HFFc6 (cell line): Measurements from ENCODE around the gene KDM6A. TPM values are rescaled to one million over a fixed set of nuclear protein-coding genes. Genes with fewer than 3 reads are reported as not detected.
A peak's percentile ranks its signal among the peaks of the same experiment; 100 is the strongest.

Experiments
- DNase-seq: peaks from one replicate; pipeline ENCODE4 v3.0.0-alpha.2; 2018
- H3K27ac Mint-ChIP-seq: 2 replicates; pipeline ENCODE4 v1.8.0; 2020; ENCODE audit warnings: mild to moderate bottlenecking, mixed read lengths
- H3K27me3 Mint-ChIP-seq: 2 replicates; pipeline ENCODE4 v1.8.0; 2021; ENCODE audit warnings: mild to moderate bottlenecking, moderate library complexity, mixed read lengths; ENCODE audit not compliant: insufficient read depth
- H3K36me3 Mint-ChIP-seq: 2 replicates; pipeline ENCODE4 v1.8.0; 2021; ENCODE audit warnings: low read depth, mixed read lengths
- H3K4me1 Mint-ChIP-seq: 2 replicates; pipeline ENCODE4 v1.8.0; 2020; ENCODE audit warnings: low read depth, mixed read lengths
- H3K4me3 Mint-ChIP-seq: 2 replicates; pipeline ENCODE4 v1.8.0; 2020; ENCODE audit warnings: mild to moderate bottlenecking, moderate library complexity, mixed read lengths
- H3K9me3 Mint-ChIP-seq: 2 replicates; pipeline ENCODE4 v1.8.0; 2020; ENCODE audit warnings: mild to moderate bottlenecking, mixed read lengths
- total RNA-seq, 6 experiments: library from RNA; stranded (reverse); fragmentation: NEBNext Ultra II Directional; extraction: Animal tissue kit (Norgen Biotek cat#: 25700); gene quantifications; 2 replicates in 1 of 6; 3 replicates in 5 of 6; pipeline ENCODE4 v1.2.3, GENCODE V29; 2021
- TF ChIP-seq, protein P1 (sequence below): fragments of 200-600 bp; sonication (generic); IDR thresholded peaks from 2 replicates; pipeline ENCODE4 v1.5.0; 2021; ENCODE audit warnings: antibody characterized with exemption, mild to moderate bottlenecking

The KDM6A gene
- total RNA-seq, 6 experiments from 2014 or later, result 6.4 to 14.3 (median 9.0) TPM

GRCh38 chrX:44873415-44874276, 658 bp downstream of the KDM6A start:
- Mint-ChIP-seq H3K9me3 (no peaks in the 10 kb centered on the region), H3K36me3 (peaks cover 5% of the 10 kb centered on the region), H3K4me3 (peak overlapping the region; percentile 97), H3K27me3 (0 out of 2 replicates have a peak, but pooled peaks cover 2% of the 10 kb centered on the region), H3K4me1 (peaks cover 6% of the 10 kb centered on the region), H3K27ac (peak overlapping the region; percentile 95)
- TF ChIP-seq, protein P1, sequence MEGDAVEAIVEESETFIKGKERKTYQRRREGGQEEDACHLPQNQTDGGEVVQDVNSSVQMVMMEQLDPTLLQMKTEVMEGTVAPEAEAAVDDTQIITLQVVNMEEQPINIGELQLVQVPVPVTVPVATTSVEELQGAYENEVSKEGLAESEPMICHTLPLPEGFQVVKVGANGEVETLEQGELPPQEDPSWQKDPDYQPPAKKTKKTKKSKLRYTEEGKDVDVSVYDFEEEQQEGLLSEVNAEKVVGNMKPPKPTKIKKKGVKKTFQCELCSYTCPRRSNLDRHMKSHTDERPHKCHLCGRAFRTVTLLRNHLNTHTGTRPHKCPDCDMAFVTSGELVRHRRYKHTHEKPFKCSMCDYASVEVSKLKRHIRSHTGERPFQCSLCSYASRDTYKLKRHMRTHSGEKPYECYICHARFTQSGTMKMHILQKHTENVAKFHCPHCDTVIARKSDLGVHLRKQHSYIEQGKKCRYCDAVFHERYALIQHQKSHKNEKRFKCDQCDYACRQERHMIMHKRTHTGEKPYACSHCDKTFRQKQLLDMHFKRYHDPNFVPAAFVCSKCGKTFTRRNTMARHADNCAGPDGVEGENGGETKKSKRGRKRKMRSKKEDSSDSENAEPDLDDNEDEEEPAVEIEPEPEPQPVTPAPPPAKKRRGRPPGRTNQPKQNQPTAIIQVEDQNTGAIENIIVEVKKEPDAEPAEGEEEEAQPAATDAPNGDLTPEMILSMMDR, result no peak
- peak; percentile 17 for DNase-seq

DNA sequence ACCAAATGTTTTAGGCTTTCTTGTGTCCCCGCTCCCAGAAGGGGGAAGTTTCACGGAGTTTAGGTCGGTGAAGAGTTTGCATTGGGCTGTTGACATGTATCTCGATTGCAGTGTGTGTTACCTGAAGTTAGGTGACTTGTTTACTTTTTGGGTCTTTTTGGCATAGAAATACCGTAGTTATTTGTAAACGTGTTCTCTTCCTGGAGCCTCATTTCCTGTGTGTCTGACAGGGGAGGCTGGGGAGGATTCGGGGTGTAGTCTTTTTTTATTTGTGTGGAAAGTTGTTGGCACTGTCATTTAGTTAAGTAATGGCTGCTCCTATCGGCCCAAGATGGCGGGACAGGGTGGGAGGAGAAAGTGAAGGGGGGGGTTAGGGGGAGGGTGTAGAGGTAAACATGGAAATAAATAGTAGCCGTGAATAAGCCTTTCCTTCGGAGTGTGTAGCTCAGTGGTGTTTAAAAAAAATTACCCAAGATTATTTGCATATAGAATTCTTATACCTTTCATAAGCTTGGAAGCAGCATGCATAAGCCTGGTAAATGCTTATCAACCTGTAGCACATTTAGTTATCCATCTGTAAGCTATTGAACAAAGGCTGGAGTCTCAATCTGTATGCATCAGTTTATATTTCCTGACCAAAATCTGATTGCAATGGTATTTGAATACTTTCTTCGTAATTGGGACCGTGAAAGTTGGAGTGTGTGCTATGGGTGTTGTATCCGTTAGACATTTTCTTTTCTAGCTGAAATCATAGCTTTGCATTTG, 1.6 kb downstream of the KDM6A start:
- no peak for DNase-seq
- H3K36me3 Mint-ChIP-seq, result peaks cover 5% of the 10 kb centered on the region
- H3K4me1 Mint-ChIP-seq, result peaks cover 6% of the 10 kb centered on the region
- H3K9me3 Mint-ChIP-seq, result no peaks in the 10 kb centered on the region
- peak overlapping the region; percentile 97 for H3K4me3 Mint-ChIP-seq
- TF ChIP-seq, protein P1, result no peak; the same call in 1 of the 2 replicates
- 0 out of 2 replicates have a peak, but pooled peaks cover 2% of the 10 kb centered on the region for H3K27me3 Mint-ChIP-seq
- peak overlapping the region; percentile 95 for H3K27ac Mint-ChIP-seq

DNA sequence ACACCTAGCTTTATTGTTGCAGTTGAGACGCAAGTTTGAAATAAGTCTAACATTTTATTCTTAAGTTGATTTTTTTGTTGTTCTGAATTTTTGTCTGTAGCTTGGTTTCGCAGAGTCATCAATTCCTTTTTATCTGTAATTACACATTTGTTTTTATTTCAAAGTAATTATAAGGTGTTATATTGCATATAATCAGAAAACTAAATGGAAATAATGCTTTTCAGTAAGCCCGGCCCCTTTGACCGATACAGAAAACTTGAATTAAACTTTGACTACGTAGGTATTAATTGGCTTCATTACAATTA, 2.1 kb downstream of the KDM6A start:
- TF ChIP-seq, protein P1, result no peak
- peak overlapping the region; percentile 97 for H3K4me3 Mint-ChIP-seq
- H3K27ac Mint-ChIP-seq, result no peak overlapping the region
- H3K9me3 Mint-ChIP-seq, result no peaks in the 10 kb centered on the region
- H3K4me1 Mint-ChIP-seq, result peaks cover 6% of the 10 kb centered on the region
- H3K36me3 Mint-ChIP-seq, result peaks cover 7% of the 10 kb centered on the region
- H3K27me3 Mint-ChIP-seq, result 0 out of 2 replicates have a peak, but pooled peaks cover 2% of the 10 kb centered on the region
- DNase-seq, result no peak

DNA sequence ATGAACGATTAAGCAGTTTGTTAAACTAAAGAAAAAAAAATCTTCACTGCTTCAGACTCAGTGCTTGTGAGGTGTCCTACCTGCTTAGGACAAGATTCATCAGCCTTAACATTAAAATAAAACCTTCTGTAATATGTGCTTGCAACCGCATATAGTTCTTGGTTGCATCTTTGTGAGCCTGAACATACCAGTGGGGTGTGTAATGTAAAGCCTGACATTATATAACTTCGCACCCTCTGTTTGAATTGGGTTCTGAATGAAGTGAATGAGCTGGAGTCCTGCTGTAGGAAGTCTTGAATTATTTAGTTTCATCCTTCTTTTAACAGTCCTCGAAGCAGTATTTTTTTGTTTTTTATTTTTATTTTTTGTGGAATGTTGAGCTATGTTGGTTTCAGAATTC, 3.1 kb downstream of the KDM6A start:
- Mint-ChIP-seq H3K4me1 (peaks cover 5% of the 10 kb centered on the region), H3K9me3 (no peaks in the 10 kb centered on the region), H3K4me3 (peak overlapping the region; percentile 97), H3K27ac (peak overlapping the region; percentile 45), H3K27me3 (0 out of 2 replicates have a peak, but pooled peaks cover 2% of the 10 kb centered on the region), H3K36me3 (peaks cover 9% of the 10 kb centered on the region)
- DNase-seq, result peak; percentile 15
- TF ChIP-seq, protein P1, result no peak

GRCh38 chrX:44876767-44877166, 3.8 kb downstream of the KDM6A start:
- no peak overlapping the region for H3K27ac Mint-ChIP-seq
- 0 out of 2 replicates have a peak, but pooled peaks cover 2% of the 10 kb centered on the region for H3K27me3 Mint-ChIP-seq
- H3K4me1 Mint-ChIP-seq, result no peaks in the 10 kb centered on the region
- TF ChIP-seq, protein P1, result no peak
- no peak for DNase-seq
- H3K4me3 Mint-ChIP-seq, result peak overlapping the region; percentile 97; the same call in 1 of the 2 replicates
- peaks cover 9% of the 10 kb centered on the region for H3K36me3 Mint-ChIP-seq
- H3K9me3 Mint-ChIP-seq, result no peaks in the 10 kb centered on the region
